ENCODE data around the gene SHE.

Gene SHE

GRCh38 chr1:154456631-154457030 is 45.6 kb downstream of the SHE start:
- TF ChIP-seq CTCF (IDR thresholded peaks at IDR 0.05; ENCODE audit: insufficient read depth, missing control alignments): no peak
- FAIRE-seq (no peak), DNase-seq (ENCODE audit: insufficient read length, low spot score) (no peak)

- no peak for FAIRE-seq
- TF ChIP-seq CTCF (IDR thresholded peaks at IDR 0.05; ENCODE audit: insufficient read depth, missing control alignments): no peak
- no peak for DNase-seq (ENCODE audit: insufficient read length, low spot score)
Measured at GRCh38 chr1:154454386-154455120, 47.7 kb downstream of the SHE start.

GRCh38 chr1:154453574-154454352 is 48.4 kb downstream of the SHE start:
- no peak for FAIRE-seq
- no peak for TF ChIP-seq CTCF (IDR thresholded peaks at IDR 0.05; ENCODE audit: insufficient read depth, missing control alignments)
- no peak for DNase-seq (ENCODE audit: insufficient read length, low spot score)

GRCh38 chr1:154453161-154453560 is 49.1 kb downstream of the SHE start:
- FAIRE-seq: no peak
- no peak for TF ChIP-seq CTCF (IDR thresholded peaks at IDR 0.05; ENCODE audit: insufficient read depth, missing control alignments)

GRCh38 chr1:154448331-154448811 is 53.8 kb downstream of the SHE start:
- peak; percentile 99 for FAIRE-seq
- peak; percentile 96 for DNase-seq (ENCODE audit: insufficient read length, low spot score)
- no peak for TF ChIP-seq CTCF (IDR thresholded peaks at IDR 0.05; ENCODE audit: insufficient read depth, missing control alignments)

More at GRCh38 chr1:154453161-154453560, 49.1 kb downstream of the SHE start:
- DNase-seq (ENCODE audit: insufficient read length, low spot score): no peak

GRCh38 chr1:154446789-154447188 is 55.4 kb downstream of the SHE start:
- no peak for TF ChIP-seq CTCF (IDR thresholded peaks at IDR 0.05; ENCODE audit: insufficient read depth, missing control alignments)
- no peak for FAIRE-seq
- no peak for DNase-seq (ENCODE audit: insufficient read length, low spot score)

GRCh38 chr1:154446292-154446691 is 55.9 kb downstream of the SHE start:
- DNase-seq (ENCODE audit: insufficient read length, low spot score) (no peak), FAIRE-seq (no peak)
- no peak for TF ChIP-seq CTCF (IDR thresholded peaks at IDR 0.05; ENCODE audit: insufficient read depth, missing control alignments)

Data from D721Med (cell line).